Measurements from ENCODE around the gene SUCLG1.

DNA sequence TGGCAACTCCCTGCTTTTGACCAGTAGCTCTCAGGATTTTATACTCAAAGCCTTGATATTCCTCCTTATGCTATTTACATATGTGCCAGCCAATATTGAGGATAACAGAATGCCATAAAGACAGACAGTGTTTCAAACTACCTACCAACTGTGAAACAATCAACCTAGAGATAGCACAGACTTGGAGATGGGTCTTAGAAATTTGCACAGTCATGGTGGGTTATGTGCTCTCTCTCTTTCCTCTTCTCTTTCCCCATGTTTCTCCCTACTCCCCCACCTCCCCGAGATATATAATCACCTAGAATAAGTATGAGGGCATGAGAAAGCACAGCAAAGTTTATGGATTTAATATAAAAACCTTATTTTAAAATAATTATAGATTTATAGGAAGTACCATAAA lies 24.2 kb upstream of the SUCLG1 start:
- TF ChIP-seq POLR2A (IDR thresholded peaks at IDR 0.05): no peak
- TF ChIP-seq, protein P1, sequence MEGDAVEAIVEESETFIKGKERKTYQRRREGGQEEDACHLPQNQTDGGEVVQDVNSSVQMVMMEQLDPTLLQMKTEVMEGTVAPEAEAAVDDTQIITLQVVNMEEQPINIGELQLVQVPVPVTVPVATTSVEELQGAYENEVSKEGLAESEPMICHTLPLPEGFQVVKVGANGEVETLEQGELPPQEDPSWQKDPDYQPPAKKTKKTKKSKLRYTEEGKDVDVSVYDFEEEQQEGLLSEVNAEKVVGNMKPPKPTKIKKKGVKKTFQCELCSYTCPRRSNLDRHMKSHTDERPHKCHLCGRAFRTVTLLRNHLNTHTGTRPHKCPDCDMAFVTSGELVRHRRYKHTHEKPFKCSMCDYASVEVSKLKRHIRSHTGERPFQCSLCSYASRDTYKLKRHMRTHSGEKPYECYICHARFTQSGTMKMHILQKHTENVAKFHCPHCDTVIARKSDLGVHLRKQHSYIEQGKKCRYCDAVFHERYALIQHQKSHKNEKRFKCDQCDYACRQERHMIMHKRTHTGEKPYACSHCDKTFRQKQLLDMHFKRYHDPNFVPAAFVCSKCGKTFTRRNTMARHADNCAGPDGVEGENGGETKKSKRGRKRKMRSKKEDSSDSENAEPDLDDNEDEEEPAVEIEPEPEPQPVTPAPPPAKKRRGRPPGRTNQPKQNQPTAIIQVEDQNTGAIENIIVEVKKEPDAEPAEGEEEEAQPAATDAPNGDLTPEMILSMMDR (IDR thresholded peaks at IDR 0.05): no peak
